Measurements from ENCODE around the gene RAB34.

DNA sequence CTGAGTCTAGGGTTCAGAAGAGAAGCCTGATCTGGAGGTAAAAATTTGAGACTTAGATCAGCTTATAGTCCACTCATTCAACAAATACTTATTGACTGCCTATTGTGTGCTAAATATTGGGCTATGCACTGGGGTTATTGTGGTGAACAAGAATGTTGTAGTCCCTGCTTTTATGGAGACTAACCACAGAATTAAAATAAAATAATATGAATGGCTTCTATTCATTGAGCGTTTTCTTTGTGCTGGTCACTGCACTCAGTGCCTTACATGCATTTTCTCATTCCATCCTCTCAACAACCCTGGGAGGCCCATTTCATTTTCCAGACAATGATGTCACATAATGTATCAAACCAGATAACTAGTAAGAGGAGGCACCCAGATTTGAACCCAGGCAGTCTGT, 15.7 kb upstream of the RAB34 start:
- no peak for TF ChIP-seq CTCF (IDR thresholded peaks at IDR 0.05; ENCODE audit: insufficient read depth, low read depth, low read length)
- TF ChIP-seq EZH2 (IDR thresholded peaks at IDR 0.05; ENCODE audit: insufficient read depth, low read length), result no peak
